NCI-H82 (cell line): ENCODE measurements around the gene PAK2.
A peak's percentile ranks its signal among the peaks of the same experiment; 100 is the strongest.
"Not testable (repeated sequence)": the region's sequence is repeated elsewhere in the genome, so short reads cannot be mapped to it uniquely, and the experiment has no call there.

Experiments
- DNase-seq: peaks from one replicate; lab custom pipeline; 2025; lab: John Stamatoyannopoulos, UW

The PAK2 gene

DNA sequence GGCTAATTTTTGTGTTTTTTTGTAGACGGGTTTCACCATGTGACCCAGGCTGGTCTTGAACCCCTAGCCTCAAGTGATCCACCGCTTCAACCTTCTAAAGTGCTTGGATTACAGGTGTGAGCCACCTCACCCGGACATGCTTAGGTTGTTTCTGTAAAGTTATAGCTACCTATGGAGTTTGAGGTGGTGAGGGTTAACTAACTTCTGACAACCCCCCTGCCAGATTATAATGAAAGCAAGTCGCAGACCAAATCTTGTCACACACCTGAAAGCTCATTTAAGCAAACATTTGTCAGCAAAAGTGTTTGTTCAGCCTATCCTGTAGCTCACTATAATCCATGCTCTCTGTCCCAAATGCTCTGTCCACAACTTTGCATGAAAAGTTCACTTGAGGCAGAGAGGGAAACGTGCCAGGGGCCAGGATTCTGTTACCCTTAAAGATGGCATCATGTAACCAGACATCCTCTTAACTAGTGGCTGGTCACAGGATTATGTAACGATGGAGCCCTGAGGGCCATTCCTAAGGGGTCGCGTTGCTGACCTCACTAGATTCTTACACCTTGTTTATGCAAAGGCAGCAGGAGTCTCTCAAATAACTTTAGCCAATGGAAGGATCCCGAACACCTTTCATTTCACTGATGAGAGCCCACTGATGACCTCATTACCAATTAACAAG lies 103.9 kb downstream of the PAK2 start:
- no peak for DNase-seq

- DNase-seq = not testable (repeated sequence)
Measured at GRCh38 chr3:196844235-196845219, 104.9 kb downstream of the PAK2 start.

- DNase-seq = not testable (repeated sequence)
Measured at GRCh38 chr3:196848375-196848774, 108.7 kb downstream of the PAK2 start.

- peak; percentile 77 for DNase-seq
Measured at GRCh38 chr3:196849180-196849741, 109.6 kb downstream of the PAK2 start.

DNA sequence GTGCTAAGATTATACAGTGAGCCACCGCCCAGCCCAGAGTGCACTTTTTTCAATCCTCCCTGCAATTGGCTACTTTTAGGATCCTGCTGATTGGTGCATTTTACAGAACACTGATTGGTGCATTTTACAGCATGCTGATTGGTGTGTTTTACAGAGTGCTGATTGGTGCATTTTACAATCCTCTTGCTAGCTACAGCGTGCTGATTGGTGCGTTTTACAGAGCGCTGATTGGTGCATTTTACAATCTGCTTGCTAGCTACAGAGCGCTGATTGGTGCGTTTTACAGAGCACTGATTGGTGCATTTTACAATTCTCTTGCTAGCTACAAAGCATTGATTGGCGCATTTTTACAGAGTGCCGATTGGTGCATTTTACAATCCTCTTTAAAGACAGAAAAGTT lies 123.3 kb downstream of the PAK2 start:
- not testable (repeated sequence) for DNase-seq

- no peak for DNase-seq
Measured at GRCh38 chr3:196867155-196867506, 127.5 kb downstream of the PAK2 start.

DNA sequence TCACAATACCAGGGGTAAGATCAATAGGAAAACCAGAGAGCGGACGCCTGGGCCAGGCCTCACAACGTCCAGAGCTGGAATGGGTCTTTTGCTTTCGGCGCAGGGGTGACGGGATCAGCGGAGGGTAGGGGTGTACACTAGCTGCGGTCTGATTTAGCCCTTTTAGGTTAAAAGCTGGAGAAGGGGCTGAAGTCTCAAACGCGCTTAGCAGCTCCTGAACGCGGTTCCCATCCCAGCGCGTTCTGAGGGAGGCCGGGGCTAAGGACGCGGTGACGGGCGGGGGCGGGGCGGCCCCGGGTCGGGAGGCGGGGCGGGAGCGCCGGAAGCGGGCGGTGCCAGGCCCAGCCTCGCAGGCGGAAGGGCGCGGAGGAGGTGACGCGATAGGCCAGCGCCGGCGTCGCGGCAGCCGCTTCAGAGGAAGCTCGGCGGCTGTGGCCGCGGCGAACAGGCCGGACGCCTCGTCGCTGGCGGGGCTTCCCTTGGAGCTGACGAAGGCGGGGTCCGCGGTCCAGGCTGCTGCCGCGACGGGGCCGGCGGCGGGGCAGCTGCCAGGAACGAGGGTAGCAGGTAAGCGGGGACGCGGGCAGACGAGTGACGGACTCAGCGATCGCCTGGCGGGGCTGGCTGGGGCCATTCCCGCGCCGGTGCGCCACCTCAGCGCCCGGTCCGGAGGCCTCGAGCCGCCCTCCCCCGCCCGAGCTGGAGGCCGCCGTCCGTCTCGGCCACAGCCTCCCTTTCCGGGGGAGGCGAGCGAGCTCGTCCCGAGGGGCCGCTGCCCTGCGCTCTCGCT lies 128.0 kb downstream of the PAK2 start, which contains the start of gene SENP5:
TSS of gene SENP5 (plus strand) at position 414 of the 790 bp plus-strand sequence. CDS start 17,262 bp downstream, outside the sequence.
- peak; percentile 96 for DNase-seq

DNA sequence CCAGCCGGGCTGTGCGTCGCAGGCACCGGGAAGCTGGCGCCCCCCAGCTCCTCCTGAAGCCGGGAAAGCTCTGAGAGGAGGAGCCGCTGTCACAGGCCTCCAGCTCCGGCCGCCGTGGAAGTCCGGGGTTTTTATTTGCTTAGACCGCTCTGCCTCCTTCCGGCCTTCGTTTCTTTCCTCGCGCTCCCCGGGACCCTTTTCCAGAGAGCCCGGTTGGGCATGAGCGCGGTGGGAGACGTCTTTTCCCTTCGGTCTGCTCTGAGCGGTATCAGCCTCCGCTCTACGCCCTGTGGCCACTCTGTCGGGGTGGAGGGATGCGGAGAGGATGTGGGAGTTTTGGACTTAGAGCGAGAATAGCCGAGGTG lies 128.6 kb downstream of the PAK2 start:
- DNase-seq = peak; percentile 69

DNA sequence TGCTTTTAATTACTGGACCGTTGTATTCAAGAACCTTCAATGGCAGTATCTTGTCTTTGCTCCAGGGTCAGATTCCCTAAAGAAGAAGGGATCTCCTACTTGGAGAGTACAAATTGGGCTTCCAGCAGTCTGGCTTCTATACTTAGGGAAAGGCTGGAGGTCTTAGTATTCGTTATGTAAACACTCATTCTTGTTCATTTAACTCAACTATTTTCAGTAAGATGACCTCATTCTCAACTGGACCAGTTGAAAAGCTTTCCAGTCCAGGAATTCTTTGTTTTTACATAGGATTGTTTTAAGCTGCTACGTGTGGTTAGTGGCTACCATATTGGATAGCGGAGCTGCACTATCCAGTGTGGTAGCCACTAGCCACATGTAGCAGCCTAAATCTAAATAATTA lies 132.7 kb downstream of the PAK2 start:
- no peak for DNase-seq

DNA sequence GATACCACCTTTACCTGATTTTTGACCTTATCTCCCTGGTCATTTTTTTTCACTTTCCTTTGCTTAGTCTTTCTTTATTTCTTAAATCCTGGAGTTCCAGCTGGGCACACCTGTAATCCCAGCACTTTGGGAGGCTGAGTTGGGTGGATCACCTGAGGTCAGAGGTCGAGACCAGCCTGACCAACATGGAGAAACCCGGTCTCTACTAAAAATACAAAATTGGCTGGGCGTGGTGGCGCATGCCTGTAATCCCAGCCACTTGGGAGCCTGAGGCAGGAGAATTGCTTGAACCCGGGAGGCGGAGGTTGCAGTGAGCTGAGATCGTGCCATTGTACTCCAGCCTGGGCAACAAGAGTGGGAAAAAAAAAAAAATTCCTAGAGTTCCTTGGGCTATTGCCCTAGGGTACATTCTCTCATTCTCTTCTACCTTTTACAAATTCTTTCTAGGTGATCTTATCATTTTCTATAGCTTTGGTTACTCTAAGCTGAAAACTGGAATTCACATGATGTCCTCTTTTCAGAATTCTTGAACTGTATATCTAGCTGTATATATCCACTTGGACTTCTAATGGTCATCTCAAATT lies 134.9 kb downstream of the PAK2 start:
- DNase-seq = not testable (repeated sequence)

GRCh38 chr3:196875258-196875657 lies 135.6 kb downstream of the PAK2 start:
- no peak for DNase-seq
